Forelimb muscle (tissue), 1 donor: Measurements from ENCODE around the gene USP48. TPM values are rescaled to one million over a fixed set of nuclear protein-coding genes. Genes with fewer than 3 reads are reported as not detected.
"Not testable (repeated sequence)": the region's sequence is repeated elsewhere in the genome, so short reads cannot be mapped to it uniquely, and the experiment has no call there.

Experiments used
- DNase-seq: peaks from one replicate; pipeline ENCODE4 v3.0.0-alpha.2; 2013; ENCODE audit warnings: low read depth
- polyA plus RNA-seq: library from polyadenylated mRNA; unstranded; fragments of 120-200 nt; gene quantifications from one replicate; pipeline ENCODE4 v1.2.1, GENCODE V29; 2013; ENCODE audit not compliant: insufficient read length

USP48 gene
- polyA plus RNA-seq, 1 donor, result 47.4 TPM

DNA sequence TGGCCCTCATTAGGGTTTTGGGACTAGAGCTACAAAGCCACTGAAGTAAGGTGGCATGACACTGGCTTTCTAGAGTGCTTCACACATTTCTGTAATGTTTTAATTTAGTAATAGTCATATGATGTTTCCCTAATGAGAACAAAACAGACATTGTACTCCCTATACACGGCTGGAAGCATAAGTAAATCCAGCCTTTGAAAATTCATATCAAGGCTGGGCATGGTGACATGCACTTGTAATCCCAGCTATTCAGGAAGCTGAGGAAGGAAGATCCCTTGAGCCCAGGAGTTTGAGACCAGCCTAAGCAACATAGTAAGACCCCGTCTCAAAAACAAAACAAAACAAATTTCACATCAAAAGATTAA is 7.4 kb downstream of the USP48 start:
- no peak for DNase-seq

DNA sequence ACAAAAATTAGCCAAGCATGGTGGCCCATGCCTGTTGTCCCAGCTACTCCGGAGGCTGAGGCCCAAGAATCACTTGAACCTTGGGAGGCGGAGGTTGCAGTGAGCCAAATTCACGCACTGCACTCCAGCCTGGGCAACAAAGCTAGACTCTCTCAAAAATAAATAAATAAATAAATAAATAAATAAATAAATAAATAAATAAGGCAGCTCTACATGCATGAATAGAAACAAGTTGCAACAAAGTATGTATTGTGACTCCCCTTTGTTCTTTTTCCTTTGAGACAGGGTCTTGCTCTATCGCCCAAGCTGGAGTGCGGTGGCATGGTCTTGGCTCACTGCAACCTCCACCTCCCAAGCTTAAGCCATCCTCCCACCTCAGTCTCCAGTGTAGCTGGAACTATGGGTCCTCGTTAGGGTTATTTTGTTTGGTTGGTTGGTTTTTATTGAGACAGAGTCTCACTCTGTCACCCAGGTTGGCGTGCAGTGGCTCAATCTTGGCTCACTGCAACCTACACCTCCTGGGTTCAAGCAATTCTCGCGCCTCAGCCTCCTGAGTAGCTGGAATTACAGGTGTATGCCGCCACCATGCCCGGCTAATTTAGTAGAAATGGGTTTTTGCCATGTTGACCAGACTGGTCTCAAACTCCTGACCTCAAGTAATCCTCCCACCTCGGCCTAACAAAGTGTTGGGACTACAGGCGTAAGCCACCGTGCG is 8.0 kb downstream of the USP48 start:
- DNase-seq, result no peak

DNA sequence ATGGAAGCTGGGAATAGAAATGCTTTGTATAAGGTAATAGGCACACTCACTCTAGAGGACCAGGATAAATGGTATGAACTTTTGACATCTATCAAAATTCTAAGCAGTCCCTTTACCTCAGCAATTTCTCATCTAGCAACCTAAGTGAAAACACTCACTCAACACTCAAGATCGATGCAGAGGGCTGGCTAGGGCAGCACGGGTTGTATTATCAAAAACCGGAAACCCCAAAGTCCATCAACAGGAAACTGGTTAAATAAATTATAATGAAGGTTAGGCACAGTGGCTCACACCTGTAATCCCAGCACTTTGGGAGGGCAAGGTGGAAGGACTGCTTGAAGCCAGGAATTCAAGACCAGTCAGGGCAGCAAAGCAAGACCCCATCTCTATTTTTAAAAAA is 9.4 kb downstream of the USP48 start:
- no peak for DNase-seq

DNA sequence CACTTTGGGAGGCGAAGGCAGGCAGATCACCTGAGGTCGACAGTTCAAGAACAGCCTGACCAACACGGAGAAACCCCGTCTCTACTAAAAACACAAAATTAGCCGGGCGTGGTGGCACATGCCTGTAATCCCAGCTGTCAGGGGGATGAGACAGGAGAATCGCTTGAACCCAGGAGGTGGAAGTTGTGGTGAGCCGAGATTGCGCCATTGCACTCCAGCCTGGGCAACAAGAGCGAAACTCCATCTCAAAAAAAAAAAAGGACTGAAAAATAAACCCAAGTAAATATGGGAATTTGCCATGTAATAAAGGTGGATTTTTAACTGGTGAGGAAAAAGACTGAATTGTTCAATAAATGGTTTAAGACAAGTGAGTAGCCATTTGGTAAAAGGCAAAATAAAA is 11.3 kb downstream of the USP48 start:
- not testable (repeated sequence) for DNase-seq

DNA sequence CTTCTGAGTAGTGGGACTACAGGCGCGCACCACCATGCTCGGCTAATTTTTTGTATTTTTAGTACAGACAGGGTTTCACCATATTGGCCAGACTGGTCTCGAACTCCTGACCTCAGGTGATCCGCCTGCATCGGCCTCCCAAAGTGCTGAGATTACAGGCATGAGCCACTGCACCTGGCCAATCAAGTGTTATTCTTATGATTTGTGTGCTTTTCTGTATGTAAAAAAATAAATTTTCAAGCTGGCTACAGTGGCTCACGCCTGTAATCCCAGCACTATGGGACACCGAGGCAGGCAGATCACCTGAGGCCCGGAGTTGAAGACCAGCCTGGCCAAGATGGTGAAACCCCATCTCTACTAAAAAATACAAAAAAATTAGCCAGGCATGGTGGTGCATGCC is 12.3 kb downstream of the USP48 start:
- DNase-seq, result not testable (repeated sequence)

DNA sequence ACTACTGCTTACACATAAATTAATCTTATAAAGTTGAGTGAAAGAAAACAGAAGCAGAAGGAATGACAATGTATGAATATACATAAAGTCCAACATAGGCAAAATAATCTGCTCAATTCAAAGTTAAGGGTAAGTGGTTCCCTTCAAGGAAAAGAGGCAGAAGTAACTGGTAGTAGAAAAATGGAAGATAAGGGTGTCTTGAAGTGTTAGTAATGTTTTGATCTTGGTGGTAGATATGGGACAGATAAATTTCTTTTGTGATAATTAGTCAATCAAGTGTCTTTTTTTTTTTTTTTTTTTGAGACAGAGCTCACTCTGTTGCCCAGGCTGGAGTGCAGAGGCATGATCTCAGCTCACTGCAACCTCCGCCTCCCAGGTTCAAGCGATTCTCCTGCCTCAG is 12.7 kb downstream of the USP48 start:
- no peak for DNase-seq

DNA sequence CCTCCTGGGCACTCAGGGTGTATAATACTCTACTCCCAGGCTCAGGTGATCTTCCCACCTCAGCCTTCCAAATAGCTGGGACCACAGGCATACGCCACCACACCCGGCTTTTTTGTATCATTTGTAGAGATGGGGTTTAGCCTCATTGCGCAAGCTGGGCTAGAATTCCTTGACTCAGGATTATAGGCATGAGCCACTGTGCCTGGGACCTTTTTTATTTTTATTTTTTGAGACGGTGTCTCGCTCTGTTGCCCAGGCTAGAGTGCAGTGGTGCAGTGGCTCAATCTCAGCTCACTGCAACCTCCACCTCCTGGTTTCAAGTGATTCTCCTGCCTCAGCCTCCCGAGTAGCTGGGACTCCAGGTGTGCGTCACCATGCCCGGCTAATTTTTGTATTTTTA is 15.8 kb downstream of the USP48 start:
- not testable (repeated sequence) for DNase-seq

DNA sequence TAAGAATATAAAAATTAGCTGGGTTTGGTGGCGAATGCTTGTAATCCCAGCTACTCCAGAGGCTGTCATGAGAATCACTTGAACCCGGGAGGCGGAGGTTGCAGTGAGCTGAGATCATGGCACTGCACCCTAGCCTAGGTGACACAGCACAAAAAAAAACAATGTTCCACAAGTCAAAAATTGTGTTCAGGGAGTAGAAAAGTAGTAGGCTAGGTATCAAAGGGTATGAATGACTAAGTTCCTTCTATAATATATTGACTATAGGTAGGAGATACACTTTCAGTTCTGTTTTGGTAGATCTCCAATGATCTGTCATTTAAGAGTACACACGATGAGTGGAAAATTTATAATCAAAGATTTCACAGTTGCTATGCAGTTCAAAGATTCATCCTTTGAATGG is 16.7 kb downstream of the USP48 start:
- no peak for DNase-seq

DNA sequence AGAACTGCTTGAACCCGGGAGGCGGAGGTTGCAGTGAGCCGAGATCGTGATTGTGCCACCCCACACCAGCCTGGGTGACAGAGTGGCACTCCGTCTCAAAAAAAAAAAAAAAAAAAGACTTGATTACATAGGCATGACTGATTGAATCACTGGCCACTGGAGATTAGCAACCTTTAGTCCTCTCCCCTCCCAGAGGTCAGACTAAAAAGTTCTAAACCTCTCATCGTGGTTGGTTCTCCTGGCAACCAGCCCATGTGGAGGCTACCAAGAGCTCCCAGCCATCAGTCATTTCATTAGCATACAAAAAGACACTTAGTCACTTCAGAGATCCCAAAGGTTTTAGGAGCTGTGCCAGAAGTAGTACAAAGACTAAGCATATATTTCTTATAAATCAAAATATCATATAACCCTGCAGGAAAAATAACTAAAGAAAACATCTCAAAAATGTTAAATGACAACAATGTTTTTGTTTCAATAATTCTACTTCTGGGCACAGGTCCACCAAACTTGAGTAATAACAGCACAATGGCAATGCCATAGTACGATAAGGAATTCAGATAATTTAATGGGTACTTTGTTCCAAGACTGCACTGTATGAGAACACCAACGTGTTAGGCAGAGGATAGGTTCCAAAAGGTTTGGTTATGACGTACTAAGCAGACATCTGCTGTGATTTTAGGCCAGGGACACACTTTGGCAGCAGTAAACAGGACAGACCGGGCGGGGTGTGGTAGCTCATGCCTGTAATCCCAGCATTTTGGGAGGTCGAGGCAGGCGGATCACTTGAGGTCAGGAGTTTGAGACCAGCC is 18.1 kb downstream of the USP48 start:
- DNase-seq, result no peak

DNA sequence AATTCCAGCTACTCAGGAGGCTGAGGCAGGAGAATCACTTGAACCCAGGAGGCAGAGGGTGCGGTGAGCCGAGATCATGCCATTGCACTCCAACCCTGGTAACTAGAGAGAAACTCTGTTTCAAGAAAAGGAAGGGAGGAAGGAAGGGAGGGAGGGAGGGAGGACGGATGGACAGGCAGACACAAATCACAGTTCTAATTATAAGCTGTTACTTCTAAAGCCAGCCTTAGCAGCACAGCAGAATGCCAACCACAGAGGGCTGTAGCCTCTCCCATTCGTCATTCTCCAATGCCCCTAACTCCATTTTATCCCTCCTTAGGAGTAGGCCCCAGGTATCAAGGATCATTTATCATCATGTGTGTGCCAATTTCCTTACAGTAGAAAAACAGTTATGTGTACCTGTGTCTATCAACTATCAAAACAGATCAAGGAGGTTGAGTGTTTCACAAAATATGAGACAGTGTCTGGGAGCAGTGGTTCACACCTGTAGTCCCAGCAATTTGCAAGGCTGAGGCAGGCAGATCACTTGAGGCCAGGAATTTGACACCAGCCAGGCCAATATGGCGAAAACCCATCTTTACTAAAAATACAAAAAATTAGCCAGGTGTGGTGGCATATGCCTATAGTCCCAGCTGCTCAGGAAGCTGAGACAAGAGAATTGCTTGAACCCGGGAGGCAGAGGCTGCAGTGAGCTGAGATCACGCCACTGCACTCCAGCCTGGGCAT is 19.1 kb downstream of the USP48 start:
- DNase-seq, result no peak

DNA sequence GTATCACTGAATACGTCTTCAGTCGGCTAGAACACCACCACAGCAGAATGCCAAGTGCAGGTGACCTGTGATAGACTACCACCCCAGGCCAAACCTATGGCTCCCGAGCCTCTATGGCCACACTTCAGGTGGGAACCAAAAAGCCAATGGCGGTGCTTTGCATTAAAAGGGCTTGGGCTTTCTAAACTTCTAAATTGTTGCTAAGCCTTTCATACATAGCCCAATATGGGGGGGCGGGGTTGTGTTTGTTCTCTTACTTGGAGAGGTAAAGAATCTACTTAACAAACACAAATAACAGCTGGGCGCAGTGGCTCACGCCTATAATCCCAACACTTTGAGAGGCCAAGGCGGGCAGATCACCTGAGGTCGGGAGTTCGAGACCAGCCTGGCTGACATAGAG is 19.7 kb downstream of the USP48 start:
- DNase-seq, result no peak

DNA sequence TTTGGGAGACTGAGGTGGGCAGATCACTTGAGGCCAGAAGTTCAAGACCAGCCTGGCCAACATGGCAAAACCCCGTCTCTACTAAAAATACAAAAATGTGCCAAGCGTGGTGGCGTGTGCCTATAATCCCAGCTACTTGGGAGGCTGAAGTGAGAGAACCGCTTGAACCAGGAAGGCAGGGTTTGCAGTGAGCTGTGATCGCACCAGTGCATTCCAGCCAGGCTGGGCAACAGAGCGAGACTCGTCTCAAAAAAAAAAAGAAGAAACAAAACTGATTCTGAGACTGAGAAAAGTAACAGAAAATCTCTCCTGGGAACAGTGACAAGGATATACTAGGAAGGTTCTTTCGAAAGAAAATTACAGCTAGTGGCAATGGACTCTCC is 20.9 kb downstream of the USP48 start:
- no peak for DNase-seq

DNA sequence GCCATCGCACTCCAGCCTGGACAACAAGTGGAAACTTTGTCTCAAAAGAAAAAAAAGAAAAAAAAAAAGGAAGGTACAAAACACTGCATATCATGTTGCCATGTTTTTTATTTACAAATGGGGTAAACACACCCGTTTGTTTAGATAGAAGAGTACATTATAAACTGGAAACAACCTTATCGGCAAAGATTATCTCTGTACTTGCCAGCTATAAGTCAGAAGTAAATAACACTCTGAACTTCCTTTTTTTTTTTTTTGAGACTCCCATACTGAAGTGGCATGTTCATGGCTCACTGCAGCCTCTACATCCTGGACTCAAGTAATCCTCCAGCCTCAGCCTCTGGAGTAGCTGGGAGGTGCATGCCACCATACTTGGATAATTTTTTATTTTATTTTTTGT is 21.9 kb downstream of the USP48 start:
- DNase-seq, result no peak

DNA sequence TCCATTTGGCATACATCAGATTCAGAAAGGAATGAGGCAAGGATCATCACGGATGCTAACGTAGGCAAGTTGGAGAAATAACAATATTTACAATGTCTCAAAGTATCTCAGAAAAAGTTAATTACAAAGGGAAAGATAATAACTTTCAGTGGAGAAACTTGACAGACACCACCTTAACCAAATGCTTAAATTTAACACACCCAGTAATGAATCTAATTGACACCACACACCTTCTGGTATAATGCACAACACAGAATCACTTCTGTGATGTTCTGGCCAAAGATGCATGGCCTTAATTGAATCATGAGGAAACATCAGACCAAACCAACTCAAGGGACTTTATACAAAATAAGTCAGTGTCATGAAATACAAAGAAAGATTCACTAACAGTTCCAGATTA is 23.1 kb downstream of the USP48 start:
- no peak for DNase-seq

DNA sequence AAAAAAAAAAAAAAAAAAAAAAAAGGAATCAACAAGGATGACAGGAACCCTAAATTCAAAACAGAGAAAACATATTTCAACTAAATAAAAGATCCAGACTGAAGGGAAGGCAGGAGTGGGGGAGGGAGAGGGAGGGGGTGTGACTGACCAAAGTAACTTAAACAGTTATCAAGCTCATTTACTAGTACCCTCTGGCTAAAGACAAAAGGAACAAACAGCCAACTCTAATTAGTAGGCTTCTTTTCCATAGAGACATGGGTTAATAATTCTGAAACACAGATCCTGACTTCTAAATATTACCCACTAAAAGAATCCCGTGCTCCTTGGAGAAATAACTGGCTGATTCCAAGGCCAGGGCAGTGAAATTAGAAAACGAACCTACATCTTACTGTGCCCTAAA is 23.8 kb downstream of the USP48 start:
- no peak for DNase-seq

DNA sequence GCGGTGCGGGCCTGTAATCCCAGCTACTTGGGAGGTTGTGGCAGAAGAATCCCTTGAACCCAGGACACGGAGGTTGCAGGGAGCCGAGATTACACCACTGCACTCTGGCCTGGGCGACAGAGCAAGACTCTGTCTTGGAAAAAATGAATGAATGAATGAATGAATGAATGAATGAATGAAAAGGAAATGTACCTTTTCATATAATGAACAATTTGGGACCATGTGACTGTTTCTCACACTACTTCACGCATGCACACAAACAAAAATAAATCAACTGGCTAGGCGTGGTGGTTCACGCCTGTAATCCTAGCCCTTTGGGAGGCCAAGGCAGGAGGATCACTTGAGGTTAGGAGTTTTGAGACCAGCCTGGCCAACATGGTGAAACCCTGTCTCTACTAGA is 24.3 kb downstream of the USP48 start:
- no peak for DNase-seq

DNA sequence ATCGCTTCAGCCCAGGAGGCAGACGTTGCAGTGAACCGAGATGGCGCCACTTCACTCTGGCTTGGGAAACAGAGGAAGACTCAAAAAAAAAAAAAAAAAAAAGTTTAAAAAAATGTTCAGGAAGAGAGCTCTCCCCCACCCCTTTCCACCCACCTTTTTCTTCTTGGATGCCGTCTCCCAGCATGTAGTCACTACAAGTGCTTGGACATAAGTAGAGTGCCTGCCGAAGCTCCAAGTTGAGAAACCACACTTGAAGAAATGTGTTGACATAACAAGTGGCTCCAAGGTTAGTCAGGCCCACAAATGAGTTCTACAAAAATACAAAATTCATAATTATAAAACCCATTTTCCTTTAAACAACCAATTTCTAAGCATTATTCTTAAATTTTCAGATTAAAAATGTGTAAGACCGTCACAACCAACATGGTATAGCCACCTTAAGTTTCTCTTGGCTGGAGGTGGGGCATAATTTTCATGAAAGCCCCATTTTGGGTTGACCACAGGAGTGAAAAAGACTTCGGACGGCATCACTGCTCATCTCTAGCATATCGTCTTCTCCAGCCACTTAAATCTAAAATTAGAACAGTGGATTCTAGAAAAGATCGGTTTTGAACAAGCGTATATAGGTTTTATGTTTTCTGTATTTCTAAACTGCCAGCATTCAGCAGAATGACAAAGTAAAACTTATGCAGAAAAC is 26.4 kb downstream of the USP48 start:
- no peak for DNase-seq

DNA sequence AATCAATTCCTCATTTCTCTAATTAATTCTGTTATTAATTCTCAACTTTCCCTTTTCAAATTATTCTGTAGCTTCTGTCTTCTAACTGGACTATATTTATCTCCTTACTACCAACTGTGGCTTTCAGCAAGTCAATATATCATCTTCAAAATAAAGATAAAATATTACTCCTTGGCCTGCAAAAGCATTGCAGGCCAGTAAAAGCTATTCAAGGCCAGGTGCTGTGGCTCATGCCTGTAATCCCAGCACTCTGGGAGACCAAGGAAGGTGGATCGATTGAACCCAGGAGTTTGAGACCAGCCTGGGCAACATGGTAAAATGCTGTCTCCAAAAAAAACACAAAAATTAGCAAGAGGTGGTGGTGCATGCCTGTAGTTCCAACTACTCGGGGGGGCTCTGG is 27.9 kb downstream of the USP48 start:
- DNase-seq, result no peak

DNA sequence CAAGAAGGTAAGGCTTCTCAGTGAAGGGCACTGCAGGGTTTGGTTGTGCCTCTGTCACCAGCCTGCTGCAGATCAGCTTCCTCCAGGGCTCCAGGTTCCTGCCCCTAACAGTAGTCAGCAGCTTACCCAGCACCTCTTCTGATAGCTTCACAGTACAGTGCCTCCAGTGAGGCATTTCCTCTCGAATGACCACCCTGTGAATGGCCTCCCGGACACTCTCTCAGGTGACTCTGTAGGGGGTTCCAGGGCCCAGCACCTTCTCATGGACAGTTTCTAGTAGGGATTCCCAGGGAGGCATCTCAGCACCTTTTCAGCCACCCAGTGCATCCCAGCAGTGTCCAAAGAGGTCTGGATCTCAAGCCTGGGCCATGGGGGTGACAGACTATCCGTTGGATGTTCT is 28.4 kb downstream of the USP48 start:
- no peak for DNase-seq

DNA sequence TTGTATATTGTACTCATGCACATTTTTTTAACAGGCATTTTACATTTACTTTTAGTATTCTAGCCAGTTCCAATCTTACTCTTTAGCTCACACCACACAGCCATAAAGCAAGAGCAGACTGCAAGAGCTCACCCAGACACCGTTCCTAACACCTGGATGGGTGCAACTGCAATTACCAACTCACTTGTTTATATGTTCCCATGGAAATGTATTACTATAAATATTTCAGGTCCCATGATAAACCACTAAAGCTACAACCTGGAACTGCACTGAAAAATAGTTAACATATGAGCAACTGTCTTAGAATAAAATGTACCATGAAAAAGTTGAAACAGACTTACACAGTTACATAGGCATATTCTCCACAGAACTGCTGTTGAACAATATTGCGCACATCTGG is 30.8 kb downstream of the USP48 start:
- no peak for DNase-seq

DNA sequence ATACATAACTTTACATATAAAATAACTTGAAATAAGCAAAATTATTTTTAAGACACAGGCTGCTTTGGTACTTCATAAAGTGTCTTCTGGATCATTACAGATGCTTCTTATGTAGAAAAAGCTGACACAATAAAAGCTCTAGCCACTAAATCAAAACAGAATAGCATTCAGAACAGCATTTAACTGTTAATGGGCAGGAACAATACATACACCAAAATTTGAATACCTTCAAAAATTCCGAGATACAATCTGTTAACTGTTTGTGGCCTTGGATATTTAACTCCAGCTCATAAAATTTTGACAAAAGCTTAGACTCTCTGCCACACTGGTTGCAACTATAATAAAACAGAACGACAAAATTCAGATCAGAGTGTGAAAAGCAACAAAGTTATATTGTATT is 31.7 kb downstream of the USP48 start:
- no peak for DNase-seq

DNA sequence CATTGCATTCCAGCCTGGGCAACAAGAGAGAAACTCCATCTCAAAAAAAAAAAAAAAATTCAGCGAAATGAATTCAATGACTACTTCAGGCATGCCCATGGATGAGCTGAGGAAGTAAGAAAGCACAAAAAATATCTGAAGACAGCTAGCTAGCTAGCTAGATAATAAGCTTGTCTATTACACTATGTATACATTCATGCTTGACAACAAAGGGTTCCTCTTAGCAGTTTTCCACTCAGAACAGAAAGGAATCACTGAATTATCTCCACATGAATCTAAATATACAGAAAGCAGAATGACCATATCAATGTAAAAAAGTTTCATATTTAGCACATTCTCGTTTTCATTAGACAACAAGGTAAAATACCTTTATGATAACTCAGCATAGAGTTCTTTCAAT is 32.1 kb downstream of the USP48 start:
- DNase-seq, result no peak
